ENCODE data around the gene SFTA2. TPM values are rescaled to one million over a fixed set of nuclear protein-coding genes. Genes with fewer than 3 reads are reported as not detected.
A peak's percentile ranks its signal among the peaks of the same experiment; 100 is the strongest.

SFTA2 gene
- total and polyA plus RNA-seq, 9 of the 15 experiments (the other 6 are each of a cell fraction or from before 2014, with no cell fraction given), result not detected

DNA sequence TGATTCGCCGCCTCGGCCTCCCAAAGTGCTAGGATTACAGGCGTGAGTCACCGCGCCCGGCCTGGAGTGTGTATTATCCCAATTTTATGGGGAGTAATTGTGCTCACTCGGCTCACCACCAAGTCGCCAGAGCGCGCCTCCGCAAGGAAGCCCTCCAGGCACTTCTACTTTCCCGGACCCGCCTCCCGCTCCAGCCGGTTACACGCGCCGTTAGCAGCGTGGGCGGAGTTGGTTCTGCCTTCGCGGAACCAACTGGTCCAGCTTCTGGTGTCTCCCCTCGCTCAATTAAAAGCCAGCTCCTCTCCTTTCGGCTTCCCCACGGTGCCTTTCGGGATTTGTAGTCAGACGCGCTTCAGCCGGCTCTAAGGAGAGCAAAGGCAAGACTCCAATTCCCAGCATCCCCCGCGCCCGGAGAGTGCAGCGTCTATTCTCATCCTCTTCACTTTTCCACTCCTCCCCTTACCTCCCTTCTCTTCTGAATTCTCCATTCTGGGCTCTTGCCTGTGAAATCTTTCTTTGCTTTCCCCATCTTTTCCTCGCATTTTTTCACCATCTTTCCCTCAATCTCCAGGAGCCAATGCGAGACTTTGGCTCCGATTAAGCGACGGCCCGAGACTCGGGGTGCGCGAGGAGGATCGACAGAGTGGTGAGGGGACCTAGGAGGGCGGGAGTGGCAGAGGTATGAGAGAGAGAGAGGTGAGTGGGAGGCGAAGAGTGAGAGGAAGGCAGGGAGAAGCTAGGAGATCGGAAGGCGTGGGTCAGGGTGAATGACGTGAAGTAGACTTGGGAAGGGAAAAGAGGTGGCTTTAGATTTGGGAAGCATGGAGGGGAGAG is 24.0 kb downstream of the SFTA2 start, which contains the start of gene GTF2H4 (continued):
- TF ChIP-seq, protein P1, sequence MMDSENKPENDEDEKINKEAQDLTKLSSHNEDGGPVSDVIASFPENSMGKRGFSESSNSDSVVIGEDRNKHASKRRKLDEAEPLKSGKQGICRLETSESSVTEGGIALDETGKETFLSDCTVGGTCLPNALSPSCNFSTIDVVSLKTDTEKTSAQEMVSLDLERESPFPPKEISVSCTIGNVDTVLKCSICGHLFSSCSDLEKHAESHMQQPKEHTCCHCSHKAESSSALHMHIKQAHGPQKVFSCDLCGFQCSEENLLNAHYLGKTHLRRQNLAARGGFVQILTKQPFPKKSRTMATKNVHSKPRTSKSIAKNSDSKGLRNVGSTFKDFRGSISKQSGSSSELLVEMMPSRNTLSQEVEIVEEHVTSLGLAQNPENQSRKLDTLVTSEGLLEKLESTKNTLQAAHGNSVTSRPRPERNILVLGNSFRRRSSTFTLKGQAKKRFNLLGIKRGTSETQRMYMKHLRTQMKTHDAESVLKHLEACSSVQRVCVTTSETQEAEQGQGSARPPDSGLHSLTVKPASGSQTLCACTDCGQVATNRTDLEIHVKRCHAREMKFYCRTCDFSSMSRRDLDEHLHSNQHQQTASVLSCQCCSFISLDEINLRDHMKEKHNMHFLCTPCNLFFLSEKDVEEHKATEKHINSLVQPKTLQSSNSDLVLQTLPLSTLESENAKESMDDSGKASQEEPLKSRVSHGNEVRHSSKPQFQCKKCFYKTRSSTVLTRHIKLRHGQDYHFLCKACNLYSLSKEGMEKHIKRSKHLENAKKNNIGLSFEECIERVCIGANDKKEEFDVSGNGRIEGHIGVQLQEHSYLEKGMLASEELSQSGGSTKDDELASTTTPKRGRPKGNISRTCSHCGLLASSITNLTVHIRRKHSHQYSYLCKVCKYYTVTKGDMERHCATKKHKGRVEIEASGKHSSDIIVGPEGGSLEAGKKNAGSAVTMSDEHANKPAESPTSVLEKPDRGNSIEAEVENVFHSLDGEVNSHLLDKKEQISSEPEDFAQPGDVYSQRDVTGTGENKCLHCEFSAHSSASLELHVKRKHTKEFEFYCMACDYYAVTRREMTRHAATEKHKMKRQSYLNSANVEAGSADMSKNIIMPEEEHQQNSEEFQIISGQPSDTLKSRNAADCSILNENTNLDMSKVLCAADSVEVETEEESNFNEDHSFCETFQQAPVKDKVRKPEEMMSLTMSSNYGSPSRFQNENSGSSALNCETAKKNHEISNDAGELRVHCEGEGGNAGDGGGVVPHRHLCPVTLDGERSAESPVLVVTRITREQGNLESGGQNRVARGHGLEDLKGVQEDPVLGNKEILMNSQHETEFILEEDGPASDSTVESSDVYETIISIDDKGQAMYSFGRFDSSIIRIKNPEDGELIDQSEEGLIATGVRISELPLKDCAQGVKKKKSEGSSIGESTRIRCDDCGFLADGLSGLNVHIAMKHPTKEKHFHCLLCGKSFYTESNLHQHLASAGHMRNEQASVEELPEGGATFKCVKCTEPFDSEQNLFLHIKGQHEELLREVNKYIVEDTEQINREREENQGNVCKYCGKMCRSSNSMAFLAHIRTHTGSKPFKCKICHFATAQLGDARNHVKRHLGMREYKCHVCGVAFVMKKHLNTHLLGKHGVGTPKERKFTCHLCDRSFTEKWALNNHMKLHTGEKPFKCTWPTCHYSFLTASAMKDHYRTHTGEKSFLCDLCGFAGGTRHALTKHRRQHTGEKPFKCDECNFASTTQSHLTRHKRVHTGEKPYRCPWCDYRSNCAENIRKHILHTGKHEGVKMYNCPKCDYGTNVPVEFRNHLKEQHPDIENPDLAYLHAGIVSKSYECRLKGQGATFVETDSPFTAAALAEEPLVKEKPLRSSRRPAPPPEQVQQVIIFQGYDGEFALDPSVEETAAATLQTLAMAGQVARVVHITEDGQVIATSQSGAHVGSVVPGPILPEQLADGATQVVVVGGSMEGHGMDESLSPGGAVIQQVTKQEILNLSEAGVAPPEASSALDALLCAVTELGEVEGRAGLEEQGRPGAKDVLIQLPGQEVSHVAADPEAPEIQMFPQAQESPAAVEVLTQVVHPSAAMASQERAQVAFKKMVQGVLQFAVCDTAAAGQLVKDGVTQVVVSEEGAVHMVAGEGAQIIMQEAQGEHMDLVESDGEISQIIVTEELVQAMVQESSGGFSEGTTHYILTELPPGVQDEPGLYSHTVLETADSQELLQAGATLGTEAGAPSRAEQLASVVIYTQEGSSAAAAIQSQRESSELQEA (IDR thresholded peaks at IDR 0.05; ENCODE audit: low read depth), result peak; percentile 41
- TF ChIP-seq ZFP30 (CRISPR knock-in tag; IDR thresholded peaks at IDR 0.05; ENCODE audit: borderline replicate concordance) (no peak), CBFA2T2 (conservative IDR thresholded peaks at IDR 0.05) (no peak), ZC3H4 (CRISPR knock-in tag; IDR thresholded peaks at IDR 0.05; ENCODE audit: borderline replicate concordance) (no peak), ARID1B (IDR thresholded peaks at IDR 0.05) (peak; percentile 73), LEF1 (IDR thresholded peaks at IDR 0.05) (peak; percentile 52), RUNX1 (IDR thresholded peaks at IDR 0.05; ENCODE audit: low read depth) (no peak; the same call in 1 of the 2 replicates), CBX1 (IDR thresholded peaks at IDR 0.05; ENCODE audit: low read depth) (peak; percentile 98), PTRF (tag; IDR thresholded peaks at IDR 0.05) (peak; percentile 76; the same call in 1 of the 2 replicates), IFI16 (CRISPR knock-in tag; IDR thresholded peaks at IDR 0.05) (no peak), PTBP1 (IDR thresholded peaks at IDR 0.05; ENCODE audit: low read depth, low read length) (peak; percentile 98), BMI1 (IDR thresholded peaks at IDR 0.05; ENCODE audit: low read length) (no peak), DIDO1 (tag; IDR thresholded peaks at IDR 0.05; ENCODE audit: low read depth) (peak; percentile 100), PHTF2 (CRISPR knock-in tag; IDR thresholded peaks at IDR 0.05) (no peak), ZNF445 (CRISPR knock-in tag; IDR thresholded peaks at IDR 0.05; ENCODE audit: low read depth) (no peak), NBN (IDR thresholded peaks at IDR 0.05; ENCODE audit: low read depth) (peak; percentile 90), HNRNPL (IDR thresholded peaks at IDR 0.05; ENCODE audit: low read depth, low read length) (no peak), ARNT (IDR thresholded peaks at IDR 0.05) (peak; percentile 83 to 93; a peak in 2 of 4 replicates), POLR2A (conservative IDR thresholded peaks at IDR 0.05) (peak; percentile 83), KAT2B (IDR thresholded peaks at IDR 0.05; ENCODE audit: low read depth, low read length) (no peak)
- TF ChIP-seq, protein P2, sequence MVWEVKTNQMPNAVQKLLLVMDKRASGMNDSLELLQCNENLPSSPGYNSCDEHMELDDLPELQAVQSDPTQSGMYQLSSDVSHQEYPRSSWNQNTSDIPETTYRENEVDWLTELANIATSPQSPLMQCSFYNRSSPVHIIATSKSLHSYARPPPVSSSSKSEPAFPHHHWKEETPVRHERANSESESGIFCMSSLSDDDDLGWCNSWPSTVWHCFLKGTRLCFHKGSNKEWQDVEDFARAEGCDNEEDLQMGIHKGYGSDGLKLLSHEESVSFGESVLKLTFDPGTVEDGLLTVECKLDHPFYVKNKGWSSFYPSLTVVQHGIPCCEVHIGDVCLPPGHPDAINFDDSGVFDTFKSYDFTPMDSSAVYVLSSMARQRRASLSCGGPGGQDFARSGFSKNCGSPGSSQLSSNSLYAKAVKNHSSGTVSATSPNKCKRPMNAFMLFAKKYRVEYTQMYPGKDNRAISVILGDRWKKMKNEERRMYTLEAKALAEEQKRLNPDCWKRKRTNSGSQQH (CRISPR knock-in tag; IDR thresholded peaks at IDR 0.05), result peak; percentile 72

Measured in K562 (cell line).